ENCODE measurements around the gene ANKEF1. TPM values are rescaled to one million over a fixed set of nuclear protein-coding genes. Genes with fewer than 3 reads are reported as not detected.

ANKEF1 gene
- total RNA-seq, 1 experiment from 2014 or later: 8.3 TPM

GRCh38 chr20:9985281-9985680 lies 49.5 kb upstream of the ANKEF1 start:
- Histone ChIP-seq H3K56ac (ENCODE audit: insufficient read length, low read depth, low read length) (no peak overlapping the region), H4K20me1 (ENCODE audit: control insufficient read depth, insufficient read depth, insufficient read length) (no peaks in the 10 kb centered on the region)

More at GRCh38 chr20:9985281-9985680, 49.5 kb upstream of the ANKEF1 start:
- H2BK15ac ChIP-seq (ENCODE audit: low read depth, low read length): no peak overlapping the region
- H2BK20ac ChIP-seq (ENCODE audit: low read depth, low read length, poor library complexity, severe bottlenecking): no peak overlapping the region
- no peak overlapping the region for H3K4me2 ChIP-seq (ENCODE audit: insufficient read depth, insufficient read length, low read length)
- no peak overlapping the region for H2BK120ac ChIP-seq (ENCODE audit: low read depth, low read length, poor library complexity, severe bottlenecking)
- H2BK12ac ChIP-seq (ENCODE audit: insufficient read length, low read depth, low read length): no peak overlapping the region
- no peak overlapping the region for H4K8ac ChIP-seq (replicated peaks; ENCODE audit: insufficient read length, low read depth, low read length)
- H3K14ac ChIP-seq (ENCODE audit: insufficient read depth, low read length): no peak overlapping the region
- no peaks in the 10 kb centered on the region for H3K23me2 ChIP-seq (ENCODE audit: insufficient read length, low read depth, low read length, poor library complexity, severe bottlenecking)
- H4K5ac ChIP-seq (ENCODE audit: insufficient read length, low read depth, low read length): no peak overlapping the region
- H3K18ac ChIP-seq (ENCODE audit: insufficient read length, low read depth, low read length): no peak overlapping the region
- TF ChIP-seq CTCF (conservative IDR thresholded peaks at IDR 0.05): no peak
- no peak overlapping the region for H3K27ac Mint-ChIP-seq
- H3K4me1 Mint-ChIP-seq: peaks cover 9 to 13% of the 10 kb centered on the region in 2 experiments
- H2AFZ ChIP-seq (ENCODE audit: low read length): no peak overlapping the region
- no peaks in the 10 kb centered on the region for H3K9me3 Mint-ChIP-seq
- no peak overlapping the region for H2AK5ac ChIP-seq (ENCODE audit: insufficient read length, low read length)
- H3K79me2 ChIP-seq (ENCODE audit: insufficient read depth, low read length): no peaks in the 10 kb centered on the region
- no peak overlapping the region for H3K27ac ChIP-seq (ENCODE audit: insufficient read length, low read depth, low read length)
- no peak overlapping the region for H3K4me3 Mint-ChIP-seq
- H3K23ac ChIP-seq (ENCODE audit: insufficient read length, low read depth, low read length): no peak overlapping the region
- no peaks in the 10 kb centered on the region for H3K27me3 Mint-ChIP-seq (ENCODE audit: low read depth)
- H3K27me3 ChIP-seq (ENCODE audit: insufficient read depth, low read length): no peaks in the 10 kb centered on the region
- H3T11ph ChIP-seq (ENCODE audit: low read length): no peak overlapping the region
- no peak overlapping the region for H2BK5ac ChIP-seq (ENCODE audit: insufficient read length, low read length)
- no peak overlapping the region for H3K9ac ChIP-seq (ENCODE audit: extremely low read depth, insufficient read length, low read length)
- H3K9me3 ChIP-seq (ENCODE audit: control insufficient read depth, low read depth, low read length): no peaks in the 10 kb centered on the region
- no peak for DNase-seq
- H4K91ac ChIP-seq (ENCODE audit: insufficient read length, low read depth, low read length): no peak overlapping the region
- H3K36me3 Mint-ChIP-seq (ENCODE audit: insufficient read depth in 1 of 3, low read depth in 3 of 3): no peaks in the 10 kb centered on the region
- H3K79me1 ChIP-seq (ENCODE audit: insufficient read depth, low read depth, low read length, poor library complexity, severe bottlenecking): no peaks in the 10 kb centered on the region
- no peak overlapping the region for H3K4ac ChIP-seq (ENCODE audit: low read depth, low read length)
- no peaks in the 10 kb centered on the region for H3K4me1 ChIP-seq (ENCODE audit: insufficient read depth, low read length)

Data from H9 (cell line).